ENCODE measurements around the gene PCDH11Y.
"Not testable (repeated sequence)": the region's sequence is repeated elsewhere in the genome, so short reads cannot be mapped to it uniquely, and the experiment has no call there.

Gene PCDH11Y, protein sequence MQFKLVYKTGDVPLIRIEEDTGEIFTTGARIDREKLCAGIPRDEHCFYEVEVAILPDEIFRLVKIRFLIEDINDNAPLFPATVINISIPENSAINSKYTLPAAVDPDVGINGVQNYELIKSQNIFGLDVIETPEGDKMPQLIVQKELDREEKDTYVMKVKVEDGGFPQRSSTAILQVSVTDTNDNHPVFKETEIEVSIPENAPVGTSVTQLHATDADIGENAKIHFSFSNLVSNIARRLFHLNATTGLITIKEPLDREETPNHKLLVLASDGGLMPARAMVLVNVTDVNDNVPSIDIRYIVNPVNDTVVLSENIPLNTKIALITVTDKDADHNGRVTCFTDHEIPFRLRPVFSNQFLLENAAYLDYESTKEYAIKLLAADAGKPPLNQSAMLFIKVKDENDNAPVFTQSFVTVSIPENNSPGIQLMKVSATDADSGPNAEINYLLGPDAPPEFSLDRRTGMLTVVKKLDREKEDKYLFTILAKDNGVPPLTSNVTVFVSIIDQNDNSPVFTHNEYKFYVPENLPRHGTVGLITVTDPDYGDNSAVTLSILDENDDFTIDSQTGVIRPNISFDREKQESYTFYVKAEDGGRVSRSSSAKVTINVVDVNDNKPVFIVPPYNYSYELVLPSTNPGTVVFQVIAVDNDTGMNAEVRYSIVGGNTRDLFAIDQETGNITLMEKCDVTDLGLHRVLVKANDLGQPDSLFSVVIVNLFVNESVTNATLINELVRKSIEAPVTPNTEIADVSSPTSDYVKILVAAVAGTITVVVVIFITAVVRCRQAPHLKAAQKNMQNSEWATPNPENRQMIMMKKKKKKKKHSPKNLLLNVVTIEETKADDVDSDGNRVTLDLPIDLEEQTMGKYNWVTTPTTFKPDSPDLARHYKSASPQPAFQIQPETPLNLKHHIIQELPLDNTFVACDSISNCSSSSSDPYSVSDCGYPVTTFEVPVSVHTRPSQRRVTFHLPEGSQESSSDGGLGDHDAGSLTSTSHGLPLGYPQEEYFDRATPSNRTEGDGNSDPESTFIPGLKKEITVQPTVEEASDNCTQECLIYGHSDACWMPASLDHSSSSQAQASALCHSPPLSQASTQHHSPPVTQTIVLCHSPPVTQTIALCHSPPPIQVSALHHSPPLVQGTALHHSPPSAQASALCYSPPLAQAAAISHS (N-terminal part only)

DNA sequence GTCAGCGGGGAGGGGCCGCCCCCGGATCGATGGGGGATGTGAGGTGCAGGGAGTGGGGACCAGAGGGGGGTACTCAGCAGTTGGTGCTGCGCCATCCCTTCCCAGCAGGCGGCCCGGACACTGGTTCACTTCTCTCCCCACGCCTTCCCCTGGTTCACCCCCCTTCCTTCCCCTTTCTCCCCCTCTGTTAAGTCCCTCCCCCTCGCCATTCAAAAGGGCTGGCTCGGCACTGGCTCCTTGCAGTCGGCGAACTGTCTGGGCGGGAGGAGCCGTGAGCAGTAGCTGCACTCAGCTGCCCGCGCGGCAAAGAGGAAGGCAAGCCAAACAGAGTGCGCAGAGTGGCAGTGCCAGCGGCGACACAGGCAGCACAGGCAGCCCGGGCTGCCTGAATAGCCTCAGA, at the start of gene PCDH11Y:
TSS of gene PCDH11Y (plus strand) at position 240 of the 400 bp plus-strand sequence. CDS start 56,804 bp downstream, outside the sequence.
- DNase-seq (ENCODE audit: low read depth in 2 of 2), result not testable (repeated sequence)

DNA sequence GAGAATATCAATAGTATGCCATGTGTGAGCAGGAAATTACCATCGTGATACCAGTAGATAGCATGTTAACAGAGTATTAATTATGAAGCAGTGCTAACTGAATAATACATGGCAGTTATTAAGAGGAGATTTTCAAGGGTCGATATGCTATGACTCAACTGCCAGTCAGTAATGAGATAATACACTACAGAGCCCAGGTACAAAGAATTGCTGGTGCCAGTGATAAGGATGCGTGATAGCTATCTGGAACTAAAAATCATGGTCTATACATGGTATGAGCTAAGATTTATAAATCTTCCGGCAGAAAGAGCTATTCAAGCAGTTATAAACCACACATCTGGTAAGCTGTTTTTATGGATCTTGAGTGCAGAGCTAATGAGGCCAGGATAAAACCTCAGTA, 32.2 kb upstream of the PCDH11Y start:
- not testable (repeated sequence) for DNase-seq (ENCODE audit: low read depth in 2 of 2)

DNA sequence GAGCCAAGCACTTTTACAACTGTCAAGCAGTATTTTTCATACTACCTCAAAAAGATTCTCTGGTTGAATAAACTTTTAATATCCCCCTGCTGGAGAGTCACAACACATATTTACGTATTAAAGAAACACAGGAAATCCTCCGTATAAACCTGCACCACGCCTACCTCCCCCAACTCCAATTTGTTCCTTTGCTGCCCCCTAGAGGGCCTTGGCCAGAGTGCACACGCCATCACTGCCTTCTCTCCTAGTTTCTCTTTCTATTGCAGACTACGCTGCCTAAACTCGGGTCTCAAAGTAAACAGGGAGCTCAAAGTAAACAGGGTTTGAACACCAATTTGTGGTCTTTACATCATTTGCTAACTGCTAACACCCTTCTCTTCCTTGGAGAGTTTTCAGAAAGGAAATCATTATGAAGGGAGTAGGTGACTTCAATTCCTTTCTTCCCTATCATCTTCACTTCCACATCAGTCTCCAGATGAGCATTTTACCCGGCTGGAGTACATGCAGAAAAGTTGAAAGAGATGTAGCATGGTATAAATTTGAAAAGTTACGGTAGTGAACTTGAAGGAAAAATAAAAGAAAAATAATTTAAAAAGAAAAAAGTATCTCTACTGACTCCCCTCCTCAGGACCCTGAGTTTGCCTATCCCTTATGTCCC, 8.2 kb upstream of the PCDH11Y start:
- not testable (repeated sequence) for DNase-seq (ENCODE audit: low read depth in 2 of 2)

- not testable (repeated sequence) for DNase-seq (ENCODE audit: low read depth in 2 of 2)
These were observed 5.2 kb upstream of the PCDH11Y start for GRCh38 chrY:4994892-4995291.

DNA sequence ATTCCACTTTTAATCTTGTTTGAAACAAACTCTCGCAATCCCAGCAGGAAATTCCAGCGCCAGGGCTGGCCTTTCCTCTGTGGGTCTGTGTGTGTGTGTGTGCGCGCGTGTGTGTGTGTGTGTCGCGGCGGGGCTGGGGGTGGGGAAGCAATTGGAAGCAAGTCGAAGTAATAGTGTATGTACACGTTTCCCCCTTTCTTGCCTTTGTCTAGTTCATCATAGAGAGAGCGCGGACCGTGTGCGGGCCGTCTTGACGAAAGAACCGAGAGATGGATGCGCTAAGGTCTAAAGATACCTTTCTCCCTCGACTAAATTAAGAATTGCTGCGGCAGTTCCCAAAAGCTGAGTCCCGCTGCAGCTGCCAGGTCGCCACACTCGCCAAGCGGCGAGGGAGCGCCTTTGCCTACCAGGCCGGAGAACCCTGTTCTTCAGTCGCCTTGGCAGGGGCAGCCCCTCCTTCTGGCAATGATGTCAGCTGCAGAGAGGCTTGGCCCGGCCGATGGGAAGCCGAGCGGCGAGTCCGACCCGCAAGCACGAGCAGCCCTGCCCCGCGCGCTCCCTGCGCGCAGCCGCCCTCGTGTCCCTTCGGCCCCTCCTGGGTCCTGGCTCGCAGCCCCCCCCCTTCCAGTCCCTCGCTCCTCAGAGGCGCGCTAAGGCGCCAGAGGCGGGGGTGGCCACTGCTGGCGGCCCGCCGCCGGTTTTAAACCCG, 2.5 kb downstream of the PCDH11Y start:
- not testable (repeated sequence) for DNase-seq (ENCODE audit: low read depth in 2 of 2)

- not testable (repeated sequence) for DNase-seq (ENCODE audit: low read depth in 2 of 2)
These were observed 39.0 kb downstream of the PCDH11Y start for GRCh38 chrY:5038972-5039523.

DNA sequence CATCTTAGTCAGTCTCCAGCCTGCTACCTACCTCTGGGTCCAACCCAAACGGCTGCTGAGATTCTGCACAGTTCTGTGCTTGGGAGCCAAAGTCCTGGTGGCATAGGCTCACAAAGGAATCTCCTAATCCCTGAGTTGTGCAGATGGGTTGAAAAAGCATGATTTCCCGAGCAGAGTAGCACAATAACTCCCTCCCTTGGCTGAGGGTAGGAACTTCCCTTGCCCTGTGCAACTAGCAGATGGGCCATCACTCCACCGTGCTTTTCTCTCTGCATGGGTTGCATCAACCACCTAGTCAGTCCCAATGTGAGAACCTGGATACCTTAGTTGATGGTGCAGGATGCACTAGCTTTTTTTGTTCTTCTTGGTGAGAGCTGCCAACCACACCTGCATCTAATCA, 82.9 kb downstream of the PCDH11Y start:
- not testable (repeated sequence) for DNase-seq (ENCODE audit: low read depth in 2 of 2)

DNA sequence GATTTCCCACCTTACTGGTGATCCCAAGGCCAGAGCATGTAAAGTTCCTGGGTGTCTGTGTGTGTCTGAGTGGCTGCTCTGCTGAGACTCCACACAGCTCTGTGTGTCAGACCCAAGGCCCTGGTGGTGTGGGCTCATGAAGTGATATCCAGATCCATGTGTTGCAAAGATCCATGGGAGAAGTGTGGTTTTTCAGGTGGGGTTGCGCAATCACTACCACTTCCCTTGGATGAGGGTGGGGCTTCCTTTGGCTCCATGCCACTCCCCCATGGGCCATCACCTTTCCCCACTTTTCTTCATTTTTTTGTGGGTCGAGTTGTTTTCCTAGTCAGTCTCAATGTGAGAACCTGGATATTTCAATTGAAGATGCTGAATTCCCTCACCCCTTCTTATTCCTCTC, 182.9 kb downstream of the PCDH11Y start:
- not testable (repeated sequence) for DNase-seq (ENCODE audit: low read depth in 2 of 2)

- not testable (repeated sequence) for DNase-seq (ENCODE audit: low read depth in 2 of 2)
These were observed 215.0 kb downstream of the PCDH11Y start for GRCh38 chrY:5215116-5215515.

- not testable (repeated sequence) for DNase-seq (ENCODE audit: low read depth in 2 of 2)
These were observed 324.8 kb downstream of the PCDH11Y start for GRCh38 chrY:5324931-5325330.

- DNase-seq (ENCODE audit: low read depth in 2 of 2), result not testable (repeated sequence)
These were observed 342.1 kb downstream of the PCDH11Y start for GRCh38 chrY:5342220-5342619.

DNA sequence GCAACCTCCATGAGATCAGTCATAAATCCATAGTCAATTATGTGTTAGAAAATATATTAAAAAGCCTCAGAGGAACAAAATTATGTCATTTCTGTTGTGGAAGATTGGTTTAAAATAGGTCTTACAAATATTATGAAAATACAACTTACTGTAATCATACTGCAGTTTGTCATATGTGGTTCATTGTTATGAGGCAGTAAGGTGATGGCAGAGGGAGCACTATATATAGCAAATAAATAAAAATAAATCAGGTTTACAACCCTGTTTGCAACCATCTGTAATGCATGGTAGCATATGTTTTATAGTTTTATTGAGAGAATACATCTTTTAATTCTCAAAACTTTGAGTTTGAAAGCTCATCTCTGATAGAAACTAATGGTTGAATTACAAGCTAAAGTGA, 543.6 kb downstream of the PCDH11Y start:
- DNase-seq (ENCODE audit: low read depth in 2 of 2), result not testable (repeated sequence)

DNA sequence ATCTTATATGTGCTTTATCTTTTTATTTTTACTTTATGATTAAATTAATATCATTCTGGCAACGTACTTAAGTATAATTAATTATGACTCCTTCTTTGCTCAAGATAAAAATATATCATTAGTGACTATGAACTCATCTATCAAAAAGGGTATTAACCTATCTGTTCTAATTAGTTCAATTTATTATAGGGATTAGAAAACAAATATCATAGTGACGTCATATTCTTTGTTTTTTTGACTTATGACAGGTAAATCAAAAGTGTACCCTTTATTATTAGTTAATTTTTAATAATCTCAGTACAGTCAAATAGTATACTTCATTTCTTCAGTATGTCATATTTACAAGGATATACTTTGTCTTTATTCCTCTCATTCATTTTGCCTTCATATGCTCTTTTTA, 638.5 kb downstream of the PCDH11Y start:
- DNase-seq (ENCODE audit: low read depth in 2 of 2), result not testable (repeated sequence)

DNA sequence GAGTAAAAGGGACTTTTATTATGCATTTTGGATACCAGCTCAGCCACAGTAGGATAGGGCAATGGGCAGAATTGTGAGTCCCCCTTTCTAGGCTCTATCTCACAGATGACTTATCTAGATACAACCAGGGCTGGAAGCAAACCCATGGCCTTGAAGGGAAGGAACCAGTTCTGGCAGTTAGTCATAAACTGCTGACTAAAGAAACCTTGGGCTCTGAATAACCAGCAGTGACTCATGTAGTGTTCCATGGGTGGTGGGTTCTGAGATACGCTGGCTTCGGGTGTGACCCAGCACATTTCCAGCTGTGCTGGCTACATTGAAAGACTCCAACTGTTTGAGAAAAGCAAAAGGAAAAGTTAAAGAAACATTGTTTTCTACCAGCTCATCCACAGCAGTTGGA, 679.2 kb downstream of the PCDH11Y start:
- not testable (repeated sequence) for DNase-seq (ENCODE audit: low read depth in 2 of 2)

DNA sequence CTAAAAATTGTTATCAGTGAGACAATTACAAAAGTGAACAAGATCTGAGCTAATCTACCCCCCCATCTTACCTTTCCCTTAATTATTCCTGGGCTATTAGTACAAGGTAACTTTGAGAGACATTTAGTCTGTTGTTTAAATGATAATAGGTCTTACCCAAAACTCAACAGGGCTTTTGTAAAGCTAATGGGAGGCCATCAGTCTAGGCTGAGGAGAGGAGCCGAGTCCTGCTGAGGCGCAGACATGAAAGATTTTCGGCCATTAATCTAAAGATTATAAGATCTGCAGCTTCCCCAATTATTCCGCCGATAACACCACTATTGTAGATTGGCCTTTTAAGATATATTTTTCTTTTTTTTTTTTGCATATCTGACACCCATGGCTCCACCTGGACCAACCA, 708.6 kb downstream of the PCDH11Y start:
- DNase-seq (ENCODE audit: low read depth in 2 of 2), result not testable (repeated sequence)

- not testable (repeated sequence) for DNase-seq (ENCODE audit: low read depth in 2 of 2)
These were observed 709.8 kb downstream of the PCDH11Y start for GRCh38 chrY:5709788-5710381.

DNA sequence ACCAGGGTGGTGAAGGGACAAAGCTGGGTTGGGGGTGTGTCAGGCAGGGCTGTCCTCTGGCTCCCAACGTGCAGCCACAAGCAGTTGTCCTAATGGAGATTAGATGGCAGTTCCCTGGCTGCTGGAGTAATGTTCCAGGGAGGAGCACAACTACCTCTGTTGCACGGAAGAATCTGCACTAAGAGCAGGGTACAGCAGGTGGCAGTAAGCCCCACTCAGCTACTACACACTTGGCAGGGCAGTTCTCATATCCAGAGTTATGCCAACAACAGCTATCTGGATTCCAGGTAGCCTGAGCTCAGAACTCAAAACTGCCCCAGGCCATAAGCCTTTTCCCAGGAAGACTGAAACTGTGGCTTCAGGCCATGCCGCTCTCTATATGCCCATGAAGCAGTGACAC, 761.3 kb downstream of the PCDH11Y start:
- not testable (repeated sequence) for DNase-seq (ENCODE audit: low read depth in 2 of 2)

DNA sequence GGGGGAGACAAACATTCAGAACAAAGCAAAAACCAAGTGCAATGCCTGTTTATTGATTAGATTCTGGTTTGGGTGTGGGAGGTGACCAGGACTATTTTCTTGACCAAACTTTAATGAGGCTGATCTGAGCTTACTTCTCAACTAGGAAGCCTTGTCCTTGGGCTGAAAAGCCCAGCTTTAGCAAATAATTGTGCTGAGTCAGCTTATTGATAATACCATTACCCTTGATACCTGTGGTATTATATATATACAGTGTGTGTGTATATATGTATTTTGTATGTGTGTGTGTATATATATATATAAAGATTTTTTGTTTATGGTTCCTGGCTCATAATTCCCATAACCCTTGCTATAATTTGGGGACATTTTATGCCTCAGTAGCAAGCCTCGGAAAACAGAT, 776.4 kb downstream of the PCDH11Y start:
- not testable (repeated sequence) for DNase-seq (ENCODE audit: low read depth in 2 of 2)

Data from stimulated activated CD8-positive, alpha-beta memory T cell treated with anti-CD3 and anti-CD28 coated beads, Interleukin-7, amount 100 ng/mL, for 4 hours (primary cell).